Stimulated activated CD4-positive, alpha-beta T cell treated with anti-CD3 and anti-CD28 coated beads, Interleukin-12 subunit alpha, Interleukin-12 subunit beta, amount 100 ng/mL, for 48 hours (primary cell): ENCODE data around the gene PPP1R37.

Experiments used
- DNase-seq, 3 donors: peaks; one replicate each; pipeline ENCODE4 v3.0.0-alpha.2; 2020; ENCODE audit warnings: low read depth in 2 of 3, low spot score in 1 of 3

PPP1R37 gene

GRCh38 chr19:45136507-45137178, 43.7 kb downstream of the PPP1R37 start:
- no peak for DNase-seq

GRCh38 chr19:45137179-45137761, 44.3 kb downstream of the PPP1R37 start:
- DNase-seq: no peak

GRCh38 chr19:45138303-45138751, 45.3 kb downstream of the PPP1R37 start:
- DNase-seq: no peak

- DNase-seq: no peak
Measured at GRCh38 chr19:45139286-45140143, 46.5 kb downstream of the PPP1R37 start.

- no peak for DNase-seq
Measured at GRCh38 chr19:45140144-45140503, 47.1 kb downstream of the PPP1R37 start.

GRCh38 chr19:45140533-45140932, 47.6 kb downstream of the PPP1R37 start:
- no peak for DNase-seq

GRCh38 chr19:45141203-45141900, 48.4 kb downstream of the PPP1R37 start:
- DNase-seq: no peak

GRCh38 chr19:45142016-45142725, 49.2 kb downstream of the PPP1R37 start:
- no peak for DNase-seq

- no peak for DNase-seq
Measured at GRCh38 chr19:45142726-45143110, 49.7 kb downstream of the PPP1R37 start.

GRCh38 chr19:45144431-45145269, 51.7 kb downstream of the PPP1R37 start:
- DNase-seq: no peak

GRCh38 chr19:45145270-45146189, 52.6 kb downstream of the PPP1R37 start:
- DNase-seq: no peak

GRCh38 chr19:45146251-45146650, 53.3 kb downstream of the PPP1R37 start:
- DNase-seq: no peak

GRCh38 chr19:45146741-45147205, 53.8 kb downstream of the PPP1R37 start:
- DNase-seq: no peak

- DNase-seq: no peak
Measured at GRCh38 chr19:45147835-45148676, 55.1 kb downstream of the PPP1R37 start.

GRCh38 chr19:45149129-45149528, 56.1 kb downstream of the PPP1R37 start:
- DNase-seq: no peak

- DNase-seq: no peak
Measured at GRCh38 chr19:45150180-45150579, 57.2 kb downstream of the PPP1R37 start.

GRCh38 chr19:45150751-45151281, 57.8 kb downstream of the PPP1R37 start:
- DNase-seq: no peak

GRCh38 chr19:45151320-45151719, 58.3 kb downstream of the PPP1R37 start:
- no peak for DNase-seq
